ENCODE measurements around the gene BEND5.

- TF ChIP-seq CTCF (conservative IDR thresholded peaks at IDR 0.05 in 1 of 2, IDR thresholded peaks at IDR 0.05 in 1 of 2; ENCODE audit: low read depth in 1 of 2, low read length in 2 of 2) (no peak), EZH2 (IDR thresholded peaks at IDR 0.05; ENCODE audit: low read length, missing control alignments) (no peak)
These were observed 83.5 kb downstream of the BEND5 start for GRCh38 chr1:48693180-48693579.

Measured in fibroblast of lung (primary cell).